ENCODE data around the gene DIP2A. TPM values are rescaled to one million over a fixed set of nuclear protein-coding genes. Genes with fewer than 3 reads are reported as not detected.

Gene DIP2A
- total and polyA plus RNA-seq, 2 experiments from 2014 or later = 19.8 to 24.6 TPM

DNA sequence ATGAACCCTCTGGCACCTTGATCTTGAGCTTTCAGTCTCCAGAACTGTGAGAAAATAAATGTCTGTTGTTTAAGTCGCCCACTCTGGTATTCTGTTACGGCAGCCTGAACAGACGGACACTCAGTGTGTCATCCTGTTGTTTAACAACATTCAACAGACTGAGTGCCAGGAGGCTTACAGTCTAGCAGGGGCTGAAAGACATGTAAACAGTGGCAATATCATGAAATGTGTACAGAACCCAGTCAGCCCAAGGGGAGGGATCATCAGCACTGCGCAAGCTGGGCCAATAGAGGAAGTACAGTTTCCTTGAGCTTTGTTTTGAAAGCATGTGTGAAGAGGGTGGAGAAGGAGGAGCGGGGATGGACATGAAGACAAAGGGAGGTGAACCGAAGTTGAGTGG, 13.6 kb downstream of the DIP2A start:
- TF ChIP-seq EZH2phosphoT487 (IDR thresholded peaks at IDR 0.05; ENCODE audit: low read depth, severe bottlenecking, unreplicated experiment) = no peak
- no peak for TF ChIP-seq EZH2 (IDR thresholded peaks at IDR 0.05; ENCODE audit: borderline replicate concordance)
- TF ChIP-seq, protein P1, sequence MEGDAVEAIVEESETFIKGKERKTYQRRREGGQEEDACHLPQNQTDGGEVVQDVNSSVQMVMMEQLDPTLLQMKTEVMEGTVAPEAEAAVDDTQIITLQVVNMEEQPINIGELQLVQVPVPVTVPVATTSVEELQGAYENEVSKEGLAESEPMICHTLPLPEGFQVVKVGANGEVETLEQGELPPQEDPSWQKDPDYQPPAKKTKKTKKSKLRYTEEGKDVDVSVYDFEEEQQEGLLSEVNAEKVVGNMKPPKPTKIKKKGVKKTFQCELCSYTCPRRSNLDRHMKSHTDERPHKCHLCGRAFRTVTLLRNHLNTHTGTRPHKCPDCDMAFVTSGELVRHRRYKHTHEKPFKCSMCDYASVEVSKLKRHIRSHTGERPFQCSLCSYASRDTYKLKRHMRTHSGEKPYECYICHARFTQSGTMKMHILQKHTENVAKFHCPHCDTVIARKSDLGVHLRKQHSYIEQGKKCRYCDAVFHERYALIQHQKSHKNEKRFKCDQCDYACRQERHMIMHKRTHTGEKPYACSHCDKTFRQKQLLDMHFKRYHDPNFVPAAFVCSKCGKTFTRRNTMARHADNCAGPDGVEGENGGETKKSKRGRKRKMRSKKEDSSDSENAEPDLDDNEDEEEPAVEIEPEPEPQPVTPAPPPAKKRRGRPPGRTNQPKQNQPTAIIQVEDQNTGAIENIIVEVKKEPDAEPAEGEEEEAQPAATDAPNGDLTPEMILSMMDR (IDR thresholded peaks at IDR 0.05; ENCODE audit: poor library complexity) = no peak
- no peak for DNase-seq (ENCODE audit: low spot score)
- Histone ChIP-seq H3K9me3 (ENCODE audit: low read depth) (no peaks in the 10 kb centered on the region), H3K36me3 (replicated peaks; ENCODE audit: insufficient read depth, low read depth) (no peaks in the 10 kb centered on the region), H3K27me3 (no peaks in the 10 kb centered on the region), H3K4me1 (ENCODE audit: insufficient read depth) (no peaks in the 10 kb centered on the region), H4K20me1 (ENCODE audit: insufficient read depth, poor library complexity, severe bottlenecking) (no peaks in the 10 kb centered on the region), H3K4me2 (no peak overlapping the region), H3K4me3 (no peak overlapping the region), H2AFZ (no peak overlapping the region), H3K79me2 (peaks cover 35% of the 10 kb centered on the region), H3K27ac (no peak overlapping the region), H3K9me2 (replicated peaks; ENCODE audit: insufficient read depth) (no peaks in the 10 kb centered on the region)
- 95% methylated on average over 6 of the region's 6 CpGs for WGBS (ENCODE audit: low lambda C conversion rate, missing lambda C conversion rate)

DNA sequence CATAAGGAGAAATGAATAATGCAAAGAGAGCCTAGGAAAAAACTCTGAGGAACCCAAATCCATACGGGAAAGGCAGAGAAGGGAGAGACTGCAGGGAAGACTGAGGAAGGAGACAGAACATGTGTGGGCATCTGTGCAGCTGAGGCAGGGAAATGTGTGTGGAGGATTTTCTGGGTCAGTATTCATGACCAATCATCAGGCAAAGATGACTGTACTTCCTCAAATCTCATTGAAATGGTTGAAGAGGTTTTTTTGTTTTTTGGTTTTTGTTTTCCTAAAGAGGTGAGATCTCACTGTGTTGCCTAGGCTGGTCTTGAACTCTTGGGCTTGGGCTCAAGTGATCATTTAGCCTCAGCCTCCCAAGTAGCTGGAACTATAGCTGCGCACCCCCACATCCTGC, 15.7 kb downstream of the DIP2A start:
- no peaks in the 10 kb centered on the region for H3K4me1 ChIP-seq (ENCODE audit: insufficient read depth)
- 98% methylated on average over 2 of the region's 2 CpGs for WGBS (ENCODE audit: low lambda C conversion rate, missing lambda C conversion rate)
- H3K36me3 ChIP-seq (replicated peaks; ENCODE audit: insufficient read depth, low read depth) = no peaks in the 10 kb centered on the region
- DNase-seq (ENCODE audit: low spot score) = no peak
- no peaks in the 10 kb centered on the region for H3K27me3 ChIP-seq
- H3K9me2 ChIP-seq (replicated peaks; ENCODE audit: insufficient read depth) = no peaks in the 10 kb centered on the region
- H3K79me2 ChIP-seq = peaks cover 46% of the 10 kb centered on the region
- no peak overlapping the region for H3K27ac ChIP-seq
- H4K20me1 ChIP-seq (ENCODE audit: insufficient read depth, poor library complexity, severe bottlenecking) = no peaks in the 10 kb centered on the region
- H2AFZ ChIP-seq = no peak overlapping the region
- TF ChIP-seq EZH2 (IDR thresholded peaks at IDR 0.05; ENCODE audit: borderline replicate concordance) = no peak
- TF ChIP-seq, protein P1 (IDR thresholded peaks at IDR 0.05; ENCODE audit: poor library complexity) = no peak
- no peak for TF ChIP-seq EZH2phosphoT487 (IDR thresholded peaks at IDR 0.05; ENCODE audit: low read depth, severe bottlenecking, unreplicated experiment)
- H3K9me3 ChIP-seq (ENCODE audit: low read depth) = no peaks in the 10 kb centered on the region
- no peak overlapping the region for H3K4me3 ChIP-seq
- no peak overlapping the region for H3K4me2 ChIP-seq

DNA sequence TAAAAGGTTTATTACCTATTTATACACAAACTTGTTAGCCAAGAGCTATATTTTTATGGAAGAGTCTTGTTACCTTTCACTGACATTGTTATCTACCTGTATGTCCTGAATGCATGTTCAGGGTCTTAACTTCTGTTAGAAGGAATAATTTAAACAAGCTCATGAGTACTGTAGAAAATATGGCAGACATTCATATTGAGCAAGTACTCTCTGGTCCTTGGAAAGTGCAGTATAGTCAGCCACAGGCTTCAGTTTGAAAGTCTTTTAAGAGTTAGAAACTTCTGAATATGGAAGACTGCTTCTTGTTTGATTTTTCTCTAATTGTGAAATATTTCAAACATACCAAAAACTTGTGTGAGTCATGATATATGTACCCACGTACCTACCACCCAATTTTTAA, 16.6 kb downstream of the DIP2A start:
- no peak overlapping the region for H2AFZ ChIP-seq
- H4K20me1 ChIP-seq (ENCODE audit: insufficient read depth, poor library complexity, severe bottlenecking) = no peaks in the 10 kb centered on the region
- H3K27ac ChIP-seq = no peak overlapping the region
- no peaks in the 10 kb centered on the region for H3K9me2 ChIP-seq (replicated peaks; ENCODE audit: insufficient read depth)
- no peak for DNase-seq (ENCODE audit: low spot score)
- H3K36me3 ChIP-seq (replicated peaks; ENCODE audit: insufficient read depth, low read depth) = no peaks in the 10 kb centered on the region
- peaks cover 49% of the 10 kb centered on the region for H3K79me2 ChIP-seq
- no peak overlapping the region for H3K4me2 ChIP-seq
- H3K27me3 ChIP-seq = no peaks in the 10 kb centered on the region
- WGBS (ENCODE audit: low lambda C conversion rate, missing lambda C conversion rate) = 100% methylated on average over 1 of the region's 1 CpG
- no peak overlapping the region for H3K4me3 ChIP-seq
- no peaks in the 10 kb centered on the region for H3K9me3 ChIP-seq (ENCODE audit: low read depth)
- no peaks in the 10 kb centered on the region for H3K4me1 ChIP-seq (ENCODE audit: insufficient read depth)
- TF ChIP-seq EZH2 (IDR thresholded peaks at IDR 0.05; ENCODE audit: borderline replicate concordance) = no peak
- TF ChIP-seq EZH2phosphoT487 (IDR thresholded peaks at IDR 0.05; ENCODE audit: low read depth, severe bottlenecking, unreplicated experiment) = no peak
- TF ChIP-seq, protein P1 (IDR thresholded peaks at IDR 0.05; ENCODE audit: poor library complexity) = no peak

DNA sequence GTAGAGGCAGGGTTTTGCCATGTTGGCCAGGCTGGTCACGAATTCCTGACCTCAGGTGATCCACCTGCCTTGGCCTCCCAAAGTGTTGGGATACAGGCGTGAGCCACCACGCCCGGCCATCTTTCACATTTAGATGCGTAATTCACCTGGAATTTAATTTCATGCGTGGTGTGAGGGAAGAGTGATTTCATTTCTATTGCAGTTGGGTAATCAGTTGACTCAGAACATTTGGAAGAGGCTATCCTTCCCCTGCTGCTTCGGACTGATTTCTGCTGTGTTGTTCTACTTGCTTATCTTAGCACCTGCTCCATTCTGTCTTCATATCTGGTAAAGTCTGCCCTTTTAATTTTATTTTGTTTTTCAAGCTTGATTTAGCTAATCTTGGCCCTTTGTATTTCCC, 19.1 kb downstream of the DIP2A start:
- H3K9me2 ChIP-seq (replicated peaks; ENCODE audit: insufficient read depth) = no peaks in the 10 kb centered on the region
- H3K36me3 ChIP-seq (replicated peaks; ENCODE audit: insufficient read depth, low read depth) = no peaks in the 10 kb centered on the region
- no peaks in the 10 kb centered on the region for H3K4me1 ChIP-seq (ENCODE audit: insufficient read depth)
- H3K4me3 ChIP-seq = no peak overlapping the region
- no peak overlapping the region for H3K4me2 ChIP-seq
- no peaks in the 10 kb centered on the region for H3K27me3 ChIP-seq
- no peaks in the 10 kb centered on the region for H4K20me1 ChIP-seq (ENCODE audit: insufficient read depth, poor library complexity, severe bottlenecking)
- H2AFZ ChIP-seq = no peak overlapping the region
- 96% methylated on average over 7 of the region's 7 CpGs for WGBS (ENCODE audit: low lambda C conversion rate, missing lambda C conversion rate)
- TF ChIP-seq EZH2 (IDR thresholded peaks at IDR 0.05; ENCODE audit: borderline replicate concordance) (no peak), EZH2phosphoT487 (IDR thresholded peaks at IDR 0.05; ENCODE audit: low read depth, severe bottlenecking, unreplicated experiment) (no peak)
- TF ChIP-seq, protein P1 (IDR thresholded peaks at IDR 0.05; ENCODE audit: poor library complexity) = no peak
- H3K27ac ChIP-seq = no peak overlapping the region
- H3K79me2 ChIP-seq = peaks cover 56% of the 10 kb centered on the region
- no peak for DNase-seq (ENCODE audit: low spot score)
- no peaks in the 10 kb centered on the region for H3K9me3 ChIP-seq (ENCODE audit: low read depth)

All from hepatocyte (in vitro differentiated cells).